SK-N-SH treated with all-trans-retinoic acid at 6 μM for 48 hours (cell line): ENCODE measurements around the gene C11orf97.

Experiments
- BACH2 ChIP-seq: fragments of 250-450 bp; sonication (Bioruptor Pico); IDR thresholded peaks from 2 replicates; pipeline ENCODE4 v1.9.0; 2021; ENCODE audit warnings: mild to moderate bottlenecking, borderline replicate concordance
- GLIS3 ChIP-seq: fragments of 250-450 bp; sonication (Bioruptor Pico); IDR thresholded peaks from 2 replicates; pipeline ENCODE4 v1.5.0; 2020; ENCODE audit warnings: mild to moderate bottlenecking, moderate library complexity
- POU6F1 ChIP-seq: fragments of 250-450 bp; sonication (Bioruptor Pico); IDR thresholded peaks from 2 replicates; pipeline ENCODE4 v1.8.0; 2021; ENCODE audit warnings: low read depth, mild to moderate bottlenecking, moderate library complexity, borderline replicate concordance
- RARB ChIP-seq: fragments of 250-450 bp; sonication (Bioruptor Pico); IDR thresholded peaks from 2 replicates; pipeline ENCODE4 v1.8.0; 2021; ENCODE audit warnings: mild to moderate bottlenecking, moderate library complexity
- TOX ChIP-seq: fragments of 250-450 bp; sonication (Bioruptor Pico); IDR thresholded peaks from 2 replicates; pipeline ENCODE4 v1.8.0; 2021; ENCODE audit warnings: mild to moderate bottlenecking, moderate library complexity, borderline replicate concordance
- TSHZ2 ChIP-seq: fragments of 250-450 bp; sonication (Bioruptor Pico); IDR thresholded peaks from 2 replicates; pipeline ENCODE4 v1.5.0; 2020; ENCODE audit warnings: mild to moderate bottlenecking, moderate library complexity
- ZNF565 ChIP-seq: fragments of 450-650 bp; formaldehyde crosslinking; conservative IDR thresholded peaks from 2 replicates; pipeline ENCODE4 v1.5.0; 2020; ENCODE audit warnings: low read depth, mild to moderate bottlenecking, moderate library complexity
- TF ChIP-seq, protein P1 (sequence below): fragments of 250-450 bp; sonication (Bioruptor Pico); IDR thresholded peaks from 2 replicates; pipeline ENCODE4 v1.8.0; 2020; ENCODE audit warnings: mild to moderate bottlenecking, moderate library complexity, borderline replicate concordance

- TF ChIP-seq GLIS3 (CRISPR knock-in tag) = no peak
- TF ChIP-seq BACH2 = no peak
- TF ChIP-seq TOX (CRISPR knock-in tag) = no peak
- no peak for TF ChIP-seq TSHZ2 (CRISPR knock-in tag)
- no peak for TF ChIP-seq ZNF565 (CRISPR knock-in tag)
- TF ChIP-seq, protein P1, sequence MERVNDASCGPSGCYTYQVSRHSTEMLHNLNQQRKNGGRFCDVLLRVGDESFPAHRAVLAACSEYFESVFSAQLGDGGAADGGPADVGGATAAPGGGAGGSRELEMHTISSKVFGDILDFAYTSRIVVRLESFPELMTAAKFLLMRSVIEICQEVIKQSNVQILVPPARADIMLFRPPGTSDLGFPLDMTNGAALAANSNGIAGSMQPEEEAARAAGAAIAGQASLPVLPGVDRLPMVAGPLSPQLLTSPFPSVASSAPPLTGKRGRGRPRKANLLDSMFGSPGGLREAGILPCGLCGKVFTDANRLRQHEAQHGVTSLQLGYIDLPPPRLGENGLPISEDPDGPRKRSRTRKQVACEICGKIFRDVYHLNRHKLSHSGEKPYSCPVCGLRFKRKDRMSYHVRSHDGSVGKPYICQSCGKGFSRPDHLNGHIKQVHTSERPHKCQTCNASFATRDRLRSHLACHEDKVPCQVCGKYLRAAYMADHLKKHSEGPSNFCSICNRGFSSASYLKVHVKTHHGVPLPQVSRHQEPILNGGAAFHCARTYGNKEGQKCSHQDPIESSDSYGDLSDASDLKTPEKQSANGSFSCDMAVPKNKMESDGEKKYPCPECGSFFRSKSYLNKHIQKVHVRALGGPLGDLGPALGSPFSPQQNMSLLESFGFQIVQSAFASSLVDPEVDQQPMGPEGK (CRISPR knock-in tag) = no peak
- no peak for TF ChIP-seq POU6F1
- TF ChIP-seq RARB (CRISPR knock-in tag) = no peak
These were observed 62.1 kb downstream of the C11orf97 start for GRCh38 chr11:94574193-94574961.
